ENCODE data around the gene FRMD4A.
A peak's percentile ranks its signal among the peaks of the same experiment; 100 is the strongest.

The FRMD4A gene

GRCh38 chr10:14336736-14337135 lies 6.0 kb upstream of the FRMD4A start:
- DNase-seq, result no peak

GRCh38 chr10:14334771-14335170 lies 4.0 kb upstream of the FRMD4A start:
- no peak for DNase-seq

- DNase-seq, result no peak
Observed at GRCh38 chr10:14333606-14334005, 2.9 kb upstream of the FRMD4A start.

GRCh38 chr10:14332903-14333302 lies 2.2 kb upstream of the FRMD4A start:
- DNase-seq, result no peak

GRCh38 chr10:14329746-14330173 lies 964 bp downstream of the FRMD4A start:
- DNase-seq, result no peak

GRCh38 chr10:14328881-14329672 lies 1.6 kb downstream of the FRMD4A start:
- no peak for DNase-seq

GRCh38 chr10:14327527-14327926 lies 3.2 kb downstream of the FRMD4A start:
- no peak for DNase-seq

- DNase-seq, result no peak
Observed at GRCh38 chr10:14326581-14326980, 4.1 kb downstream of the FRMD4A start.

GRCh38 chr10:14325325-14325955 lies 5.3 kb downstream of the FRMD4A start:
- DNase-seq, result peak; percentile 73

GRCh38 chr10:14322526-14323188 lies 8.1 kb downstream of the FRMD4A start:
- no peak for DNase-seq

- DNase-seq, result no peak
Observed at GRCh38 chr10:14318007-14318406, 12.7 kb downstream of the FRMD4A start.

- DNase-seq, result no peak
Observed at GRCh38 chr10:14312014-14312413, 18.7 kb downstream of the FRMD4A start.

GRCh38 chr10:14311206-14311957 lies 19.3 kb downstream of the FRMD4A start:
- no peak for DNase-seq

- DNase-seq, result no peak
Observed at GRCh38 chr10:14309593-14309992, 21.1 kb downstream of the FRMD4A start.

- no peak for DNase-seq
Observed at GRCh38 chr10:14306190-14306589, 24.5 kb downstream of the FRMD4A start.

- no peak for DNase-seq
Observed at GRCh38 chr10:14304046-14304445, 26.7 kb downstream of the FRMD4A start.

- DNase-seq, result no peak
Observed at GRCh38 chr10:14302035-14302434, 28.7 kb downstream of the FRMD4A start.

GRCh38 chr10:14299556-14299955 lies 31.2 kb downstream of the FRMD4A start:
- no peak for DNase-seq

GRCh38 chr10:14296065-14296709 lies 34.5 kb downstream of the FRMD4A start:
- DNase-seq, result no peak

- DNase-seq, result no peak
Observed at GRCh38 chr10:14294347-14295059, 36.2 kb downstream of the FRMD4A start.

GRCh38 chr10:14293526-14293925 lies 37.2 kb downstream of the FRMD4A start:
- no peak for DNase-seq

GRCh38 chr10:14291296-14291695 lies 39.4 kb downstream of the FRMD4A start:
- DNase-seq, result no peak

Measured in activated CD8-positive, alpha-beta memory T cell treated with anti-CD3 and anti-CD28 coated beads for 24 hours (primary cell).